ENCODE results near the gene ESR1. TPM values are rescaled to one million over a fixed set of nuclear protein-coding genes. Genes with fewer than 3 reads are reported as not detected.

ESR1 gene
- total RNA-seq, 4 donors from 2014 or later, result 0.59 to 1.8 (median 1.3) TPM

GRCh38 chr6:151805286-151805840, 2.1 kb upstream of the ESR1 start:
- WGBS, 2 donors, result 16 to 22% methylated on average over 11 of the region's 11 CpGs
- DNase-seq (ENCODE audit: low spot score in 2 of 2), result no peak
- intact Hi-C loops (cut with DNase I; ENCODE audit: low total_unique reads), result no loop called here
- H3K4me3 ChIP-seq (ENCODE audit: low read depth, poor library complexity, severe bottlenecking), result no peak overlapping the region
- TF ChIP-seq CTCF (IDR thresholded peaks at IDR 0.05) (no peak), POLR2A (IDR thresholded peaks at IDR 0.05) (no peak)

GRCh38 chr6:151806757-151807512, 547 bp upstream of the ESR1 start:
- no peak for DNase-seq (ENCODE audit: low spot score in 2 of 2)
- 14 to 16% methylated on average over 20 of the region's 20 CpGs for WGBS, 2 donors
- TF ChIP-seq POLR2A (IDR thresholded peaks at IDR 0.05) (no peak), CTCF (IDR thresholded peaks at IDR 0.05) (no peak)
- intact Hi-C loops (cut with DNase I; ENCODE audit: low total_unique reads), result no loop called here
- peak overlapping the region; percentile 32 for H3K4me3 ChIP-seq (ENCODE audit: low read depth, poor library complexity, severe bottlenecking)

- TF ChIP-seq CTCF (IDR thresholded peaks at IDR 0.05) (no peak), POLR2A (IDR thresholded peaks at IDR 0.05) (no peak)
- intact Hi-C loops (cut with DNase I; ENCODE audit: low total_unique reads), result no loop called here
- H3K4me3 ChIP-seq (ENCODE audit: low read depth, poor library complexity, severe bottlenecking), result peak overlapping the region; percentile 32
- DNase-seq (ENCODE audit: low spot score in 2 of 2), result peak; percentile 30 to 89
- 14 to 15% methylated on average over 52 to 60 of the region's 60 CpGs for WGBS, 2 donors
Measured at GRCh38 chr6:151808371-151809241, 1.1 kb downstream of the ESR1 start.

- no peak for DNase-seq (ENCODE audit: low spot score in 2 of 2)
- no peak overlapping the region for H3K4me3 ChIP-seq (ENCODE audit: low read depth, poor library complexity, severe bottlenecking)
- intact Hi-C loops (cut with DNase I; ENCODE audit: low total_unique reads), result no loop called here
- 50 to 54% methylated on average over 2 of the region's 2 CpGs for WGBS, 2 donors
- TF ChIP-seq POLR2A (IDR thresholded peaks at IDR 0.05) (no peak), CTCF (IDR thresholded peaks at IDR 0.05) (no peak)
Measured at GRCh38 chr6:151811081-151811480, 3.6 kb downstream of the ESR1 start.

- no peak for DNase-seq (ENCODE audit: low spot score in 2 of 2)
- intact Hi-C loops (cut with DNase I; ENCODE audit: low total_unique reads), result no loop called here
- WGBS, 2 donors, result 88 to 89% methylated on average over 7 of the region's 7 CpGs
- no peak overlapping the region for H3K4me3 ChIP-seq (ENCODE audit: low read depth, poor library complexity, severe bottlenecking)
- no peak for TF ChIP-seq CTCF (IDR thresholded peaks at IDR 0.05)
- no peak for TF ChIP-seq POLR2A (IDR thresholded peaks at IDR 0.05)
Measured at GRCh38 chr6:151813858-151814257, 6.4 kb downstream of the ESR1 start.
